ENCODE data around the gene LRRC8C. TPM values are rescaled to one million over a fixed set of nuclear protein-coding genes. Genes with fewer than 3 reads are reported as not detected.
"Not testable (repeated sequence)": the region's sequence is repeated elsewhere in the genome, so short reads cannot be mapped to it uniquely, and the experiment has no call there.

The LRRC8C gene
- total RNA-seq, 1 donor from 2014 or later = 46.8 TPM

DNA sequence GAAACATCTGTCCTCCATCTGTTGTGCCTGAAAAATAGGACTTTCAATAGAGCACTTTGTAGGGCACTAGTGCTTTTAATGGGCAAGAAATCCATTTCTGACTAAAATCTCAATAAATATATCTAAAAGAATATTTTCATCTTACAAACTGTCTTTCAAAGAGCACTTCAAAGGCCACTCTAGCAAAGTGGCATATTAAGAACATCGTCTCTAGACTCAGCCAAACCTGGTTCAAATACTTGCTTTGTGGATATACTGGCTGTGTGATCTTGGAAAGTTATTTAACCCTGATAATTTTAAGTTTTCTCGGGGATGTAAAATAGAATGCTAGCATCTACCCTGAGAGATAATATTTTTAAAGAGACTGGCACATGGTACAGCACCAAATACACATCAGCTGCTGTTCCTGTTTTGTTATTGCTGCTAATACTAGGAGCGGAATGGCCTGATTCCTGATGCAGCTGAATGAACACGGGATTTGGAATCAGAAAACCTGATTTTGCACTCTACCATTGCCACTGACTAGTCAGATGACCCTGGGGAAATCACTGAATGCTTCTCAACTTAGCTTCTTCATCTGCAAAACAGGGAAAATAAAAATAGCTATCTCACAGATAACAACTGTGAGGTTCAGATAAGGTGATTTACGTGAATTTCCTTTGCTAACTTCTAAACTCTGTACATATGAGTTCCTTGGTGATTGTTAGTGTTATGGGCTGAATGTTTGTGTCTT lies 25.2 kb upstream of the LRRC8C start:
- intact Hi-C loops (cut with micrococcal nuclease) = loop anchor here (1.0 to 2.0 kb wide), 3 partner anchors 25 to 156 kb away; no protein-coding TSS in a partner anchor

DNA sequence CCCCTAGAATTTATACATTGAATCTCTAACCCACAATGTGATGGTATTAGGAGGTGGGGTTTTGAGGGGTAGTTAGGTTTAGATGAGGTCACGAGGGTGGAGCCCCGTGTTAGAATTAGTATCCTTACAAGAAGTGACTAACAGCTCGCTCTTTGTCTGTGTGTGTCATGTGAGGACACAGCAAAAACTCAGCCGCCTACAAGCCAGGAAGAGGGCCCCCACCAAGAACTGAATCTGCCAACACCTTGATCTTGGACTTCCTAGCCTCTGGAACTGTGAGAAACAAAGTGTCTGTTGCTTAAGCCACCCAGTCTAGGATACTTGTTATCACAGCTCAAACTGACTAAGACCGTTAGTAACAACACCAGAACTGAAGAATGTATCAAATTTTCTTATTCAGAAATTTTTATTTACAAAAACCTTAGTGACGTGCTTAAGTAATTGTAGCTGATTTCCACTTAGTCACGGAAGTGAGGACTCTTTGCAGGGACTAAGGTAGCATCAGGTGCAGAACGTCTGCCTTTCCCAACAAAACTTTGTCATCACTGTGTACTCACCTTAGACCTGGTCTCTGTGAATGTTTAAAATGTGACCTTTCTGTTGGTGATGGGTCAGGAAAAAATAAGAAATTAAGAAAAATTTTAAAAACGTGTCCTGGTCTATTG lies 24.5 kb upstream of the LRRC8C start:
- intact Hi-C loops (cut with micrococcal nuclease) = loop anchor here (2.0 kb wide), 1 partner anchor 50 kb away; no protein-coding TSS in a partner anchor

DNA sequence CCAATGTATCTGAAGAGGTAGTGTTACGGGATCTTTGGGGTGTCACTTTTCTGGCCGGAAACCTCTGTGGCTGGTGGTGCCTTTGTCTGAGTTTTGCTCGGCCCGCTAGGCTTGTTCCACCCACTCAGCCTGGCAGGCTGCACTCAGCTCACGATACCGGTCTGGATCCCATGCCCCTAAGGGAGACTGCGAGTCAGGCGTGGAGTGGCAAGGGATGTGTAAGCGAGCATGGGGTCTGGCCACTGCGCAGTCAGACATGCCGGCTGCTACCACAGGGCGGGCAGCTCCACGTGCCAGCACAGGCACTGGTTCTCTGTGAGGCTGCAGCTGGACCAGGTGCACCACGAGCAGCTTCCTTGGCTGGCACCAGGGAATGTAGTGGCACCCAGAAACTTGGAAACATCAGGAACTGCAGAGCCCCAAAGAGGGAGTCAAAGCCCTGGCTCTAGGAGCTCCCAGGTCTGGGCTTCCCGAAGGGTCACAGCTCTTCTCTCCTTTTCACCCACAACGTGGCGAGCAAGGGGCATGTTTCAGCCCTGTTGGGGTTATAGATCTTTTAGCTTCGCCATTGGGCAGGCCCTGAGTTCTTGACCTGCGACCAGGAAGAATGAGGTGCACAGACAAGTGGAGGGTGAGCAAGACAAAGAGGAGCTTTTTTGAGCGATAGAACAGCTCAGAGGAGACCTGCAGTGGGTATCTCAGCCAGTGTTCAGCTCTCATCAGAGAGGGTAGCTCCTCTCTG lies 23.8 kb upstream of the LRRC8C start:
- intact Hi-C loops (cut with micrococcal nuclease) = loop anchor here (1.0 to 2.0 kb wide), 2 partner anchors 50 to 235 kb away; no protein-coding TSS in a partner anchor

DNA sequence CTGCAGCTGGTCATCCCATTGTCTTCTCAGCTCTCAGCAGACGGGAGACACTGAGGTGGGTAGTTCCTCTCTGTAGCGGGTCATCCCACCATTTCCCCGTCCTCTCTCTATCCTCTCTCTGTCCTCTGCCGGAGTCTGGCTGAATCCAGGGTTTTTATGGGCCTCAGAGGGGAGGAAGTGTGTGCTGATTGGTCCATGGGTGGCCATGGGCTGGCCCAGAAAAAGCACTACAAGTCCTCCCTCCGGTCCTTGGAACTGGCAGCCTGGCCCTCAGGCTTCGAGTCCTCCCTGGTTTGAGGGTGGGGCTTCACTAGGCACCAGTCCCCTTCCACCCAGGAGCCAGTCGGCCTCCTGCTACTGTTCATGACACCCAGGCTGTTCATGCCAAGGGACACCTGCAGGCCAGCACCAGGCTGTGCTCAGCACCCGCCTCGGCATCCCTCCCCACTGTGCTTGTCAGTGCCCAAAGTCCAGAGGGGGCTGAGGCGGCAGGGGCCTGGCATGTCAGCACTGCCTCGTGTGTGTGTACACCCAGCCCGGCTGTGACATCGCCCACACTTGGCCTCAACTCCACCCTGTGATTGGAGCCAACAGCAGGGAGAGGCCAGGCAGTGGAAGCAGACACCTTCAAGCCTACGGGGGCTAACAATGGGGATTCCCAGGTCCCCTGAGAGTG lies 23.0 kb upstream of the LRRC8C start:
- intact Hi-C loops (cut with micrococcal nuclease) = loop anchor here (1.0 to 5.0 kb wide), 7 partner anchors 21 to 483 kb away; partner anchors contain the start of genes GBP2 and LRRC8B

DNA sequence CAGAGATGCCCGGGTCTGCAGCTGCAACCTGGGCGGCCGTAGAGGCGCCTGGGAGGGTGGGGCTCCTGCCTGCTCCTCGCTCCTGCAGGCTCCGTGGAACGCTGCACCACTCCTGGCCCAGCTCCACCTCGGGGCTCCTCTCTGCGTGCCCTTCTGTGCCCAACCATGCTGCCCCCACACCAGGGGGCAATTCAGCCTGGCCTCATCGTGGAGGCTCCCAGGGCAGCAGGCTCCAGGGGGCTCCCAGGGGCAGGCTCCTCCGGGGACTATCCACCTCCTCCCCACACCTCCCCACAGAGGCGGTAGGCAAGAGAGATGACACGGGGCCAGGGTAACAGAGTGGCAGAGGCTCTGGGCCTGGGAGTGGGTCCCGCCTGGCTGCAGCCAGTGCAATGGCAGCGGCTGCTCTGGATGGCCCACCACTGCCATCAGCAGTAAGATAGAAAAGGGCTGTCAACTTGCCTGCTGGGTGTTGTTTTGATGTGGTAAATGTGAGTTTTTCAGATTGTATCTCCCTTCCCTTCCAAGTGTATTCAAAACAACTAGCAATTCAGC lies 22.4 kb upstream of the LRRC8C start:
- intact Hi-C loops (cut with micrococcal nuclease) = loop anchor here (1.0 to 5.0 kb wide), 6 partner anchors 10 to 484 kb away; partner anchors contain the start of genes GBP2 and LRRC8B

DNA sequence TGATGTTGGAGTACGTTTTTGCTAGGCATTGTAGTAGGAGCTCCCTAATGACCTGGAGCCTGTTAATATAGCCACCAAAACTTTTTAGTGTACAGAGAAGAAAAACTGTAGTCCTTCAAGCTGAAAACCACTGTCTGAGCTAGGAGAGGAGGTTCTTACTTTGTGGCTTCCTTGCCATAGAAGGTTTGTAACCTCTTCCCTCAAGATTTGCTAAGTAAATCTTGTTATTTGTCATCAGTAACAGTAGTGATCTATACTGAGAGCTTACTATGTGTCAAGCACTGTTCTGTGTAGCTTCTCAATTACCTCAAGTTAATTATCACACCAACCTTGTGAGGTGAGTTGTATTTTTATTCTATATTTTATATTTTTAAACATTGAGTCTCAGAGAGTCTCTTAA lies 21.2 kb upstream of the LRRC8C start:
- intact Hi-C loops (cut with micrococcal nuclease) = loop anchor here (1.0 to 5.0 kb wide), 4 partner anchors 9 to 485 kb away; partner anchors contain the start of genes GBP2 and LRRC8B

DNA sequence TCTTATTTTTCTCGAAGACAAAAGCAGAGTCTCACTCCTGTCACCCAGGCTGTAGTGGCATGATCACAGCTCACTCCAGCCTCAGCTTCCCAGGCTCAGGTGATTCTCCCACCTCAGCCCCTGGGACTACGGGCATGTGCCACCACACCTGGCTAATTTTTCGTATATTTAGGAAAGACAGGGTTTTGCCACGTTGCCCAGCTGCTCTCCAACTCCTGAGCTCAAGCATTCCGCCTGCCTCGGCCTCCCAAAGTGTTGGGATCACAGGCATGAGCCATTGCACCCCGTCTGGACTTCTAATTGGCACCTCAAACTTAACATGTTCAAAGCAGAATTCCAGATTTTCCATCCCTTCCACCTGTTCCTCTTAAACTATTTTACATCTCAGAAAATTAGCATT lies 19.0 kb upstream of the LRRC8C start:
- intact Hi-C loops (cut with micrococcal nuclease) = loop anchor here (5.0 kb wide), 1 partner anchor 337 kb away; no protein-coding TSS in a partner anchor

DNA sequence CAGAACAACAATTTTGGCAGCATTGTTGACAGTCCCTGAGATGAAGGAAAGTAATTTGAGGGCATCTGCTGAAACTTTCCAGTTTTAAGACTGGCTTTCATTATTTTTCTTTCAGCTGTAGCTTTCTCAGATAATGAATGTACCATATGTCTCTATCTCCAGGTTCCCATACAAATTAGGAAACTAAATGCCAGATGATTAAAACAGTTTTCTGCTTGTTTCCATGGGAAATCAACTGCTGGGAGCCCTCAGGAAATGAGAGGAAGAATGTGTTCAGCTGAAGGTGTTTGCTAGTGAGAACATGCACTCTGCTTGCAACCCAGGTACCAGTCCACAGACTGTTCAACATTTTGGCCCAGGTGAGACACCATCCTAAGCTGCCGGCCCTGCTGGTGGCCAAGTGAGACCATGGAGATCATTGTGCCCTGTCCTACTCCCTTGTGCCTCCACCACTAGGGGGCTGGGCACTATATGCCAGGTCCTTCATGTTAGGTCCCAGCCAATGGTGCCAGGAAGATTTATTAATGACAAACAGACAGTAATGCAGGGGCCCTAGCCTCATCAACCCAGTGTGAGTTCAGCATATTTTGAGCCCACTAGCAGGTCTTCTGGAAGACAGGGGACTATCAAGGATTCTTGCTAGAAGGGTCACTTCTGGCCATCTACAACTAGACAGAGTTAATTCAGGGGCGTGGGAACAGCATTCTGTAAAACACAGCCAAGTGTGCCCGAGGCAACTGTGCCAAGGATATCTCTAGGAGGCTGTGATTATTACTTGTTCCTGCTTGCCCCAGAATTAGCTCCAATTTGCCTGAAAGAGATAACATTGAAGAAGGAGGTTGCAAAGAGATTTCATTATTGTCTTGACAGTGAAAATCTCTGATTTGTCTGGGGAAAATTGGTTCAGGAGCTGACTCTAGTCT lies 17.0 kb upstream of the LRRC8C start:
- intact Hi-C loops (cut with micrococcal nuclease) = no loop called here

DNA sequence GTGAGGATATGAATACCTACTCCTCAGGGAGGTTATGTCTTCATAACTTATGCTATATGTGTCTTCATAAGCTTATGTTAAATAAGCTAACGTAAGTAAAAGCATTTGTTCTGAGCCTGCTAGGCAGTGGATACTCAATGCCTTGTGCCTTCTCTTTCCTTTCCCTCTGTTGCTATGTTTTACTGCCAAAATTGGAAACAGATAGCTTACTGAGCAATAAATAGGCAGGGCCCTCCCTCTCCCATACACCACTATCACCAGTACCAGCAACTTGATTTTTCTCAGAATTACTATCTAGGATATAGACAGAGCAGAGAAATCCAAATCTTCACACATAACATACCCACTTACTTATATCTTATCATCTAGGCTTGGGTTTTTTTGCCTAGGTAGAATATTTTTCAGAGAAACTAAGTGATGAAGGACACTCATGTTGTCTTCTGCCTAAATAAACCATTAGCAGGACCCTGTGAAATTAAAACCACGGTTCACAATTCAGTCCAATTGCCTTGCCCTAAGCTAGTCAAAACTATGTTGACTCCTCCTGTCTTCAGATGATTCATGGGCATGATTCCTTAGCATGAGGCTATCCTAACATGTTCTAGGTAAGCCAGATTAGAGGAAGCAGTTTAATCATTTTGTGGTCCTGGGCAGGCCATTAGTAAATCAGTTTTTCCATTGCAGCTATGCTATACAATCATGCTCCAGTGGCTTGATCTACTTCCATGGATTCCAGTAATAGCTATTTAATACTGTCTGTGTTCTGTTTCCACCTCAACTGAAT lies 15.9 kb upstream of the LRRC8C start:
- intact Hi-C loops (cut with micrococcal nuclease) = no loop called here

DNA sequence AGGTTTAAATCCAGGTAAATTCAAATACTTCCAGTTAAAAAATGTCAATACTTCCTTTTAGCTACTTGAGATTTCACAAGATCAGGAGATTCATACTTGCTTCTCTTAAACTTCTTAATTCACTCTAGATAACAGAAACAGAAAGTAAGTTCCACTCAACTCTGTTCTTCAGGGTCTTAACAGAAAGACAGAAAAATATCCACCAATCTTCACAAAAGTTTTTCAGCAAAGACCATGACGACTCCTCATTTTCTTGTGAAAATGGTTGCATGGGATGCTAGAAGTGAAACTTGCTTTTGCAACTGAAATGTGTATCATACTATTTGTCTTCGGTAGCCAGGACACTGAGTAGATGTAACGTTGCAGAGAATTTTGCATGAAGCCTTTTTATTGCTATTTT lies 12.3 kb upstream of the LRRC8C start:
- intact Hi-C loops (cut with micrococcal nuclease) = loop anchor here (1.0 kb wide), 1 partner anchor 9 kb away; no protein-coding TSS in a partner anchor

DNA sequence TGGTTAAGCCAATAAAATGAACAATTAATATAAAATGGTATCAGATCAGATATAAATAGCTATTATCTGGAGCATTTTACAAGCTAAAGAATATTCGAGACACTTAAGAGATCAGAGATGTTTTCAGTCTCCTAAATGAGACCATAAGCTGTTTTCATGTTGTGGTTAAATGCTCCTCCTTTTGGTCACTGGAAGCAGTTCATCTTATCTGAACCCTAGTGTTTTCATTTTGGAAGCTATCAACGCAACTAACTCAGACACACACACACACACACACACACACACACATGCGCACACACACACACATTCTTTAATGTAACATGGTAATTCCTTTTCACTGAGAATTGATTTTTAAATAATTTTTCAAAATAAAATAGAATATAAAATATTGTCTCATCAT lies 10.0 kb upstream of the LRRC8C start:
- intact Hi-C loops (cut with micrococcal nuclease) = loop anchor here (1.0 kb wide), 1 partner anchor 140 kb away; no protein-coding TSS in a partner anchor

DNA sequence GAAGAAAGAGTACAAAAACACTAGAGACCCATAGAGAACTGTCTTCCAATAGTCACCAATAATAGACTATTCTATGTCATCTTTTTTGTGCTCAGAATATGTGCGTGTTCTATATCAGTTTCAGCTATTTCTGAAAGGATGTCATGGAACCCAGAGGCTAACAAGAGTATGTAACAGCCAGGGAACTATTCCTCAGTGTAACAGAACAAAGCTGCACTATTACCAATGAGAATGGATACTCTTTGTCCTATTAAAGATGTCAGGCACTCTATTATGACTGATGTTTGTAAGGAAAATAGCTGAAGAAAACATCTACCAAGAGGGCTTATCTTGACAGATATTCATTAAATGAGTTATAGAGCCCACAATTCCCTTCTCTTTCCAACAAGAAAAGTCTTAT lies 8.6 kb upstream of the LRRC8C start:
- intact Hi-C loops (cut with micrococcal nuclease) = no loop called here

DNA sequence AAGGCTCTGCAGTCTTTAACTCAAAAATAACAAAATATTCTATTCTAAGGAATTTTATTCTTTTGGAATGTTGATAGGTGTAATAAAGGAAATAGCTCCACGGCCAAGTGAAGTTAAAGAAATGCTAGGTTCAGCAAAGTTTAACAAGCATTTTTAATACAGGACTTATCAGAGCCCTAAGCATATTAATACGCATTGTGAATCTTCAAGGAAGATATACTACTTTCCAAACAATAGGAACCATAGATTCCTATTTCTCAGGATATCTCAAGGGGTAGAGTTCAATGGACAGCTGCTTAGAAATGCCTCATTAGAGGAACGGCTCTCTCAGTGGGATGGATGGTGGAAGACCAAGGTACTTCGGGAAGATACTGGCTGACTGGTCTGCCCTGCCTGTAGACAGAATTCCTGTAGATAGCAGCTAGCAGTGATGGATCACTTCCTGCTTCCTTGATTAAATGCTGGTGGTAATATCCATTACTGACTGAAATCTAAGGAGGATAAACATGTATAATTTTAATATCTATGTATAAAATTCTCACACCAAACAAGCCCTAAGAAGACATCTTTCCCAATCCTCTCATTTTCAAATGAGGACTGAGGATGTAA lies 8.1 kb upstream of the LRRC8C start:
- intact Hi-C loops (cut with micrococcal nuclease) = no loop called here

DNA sequence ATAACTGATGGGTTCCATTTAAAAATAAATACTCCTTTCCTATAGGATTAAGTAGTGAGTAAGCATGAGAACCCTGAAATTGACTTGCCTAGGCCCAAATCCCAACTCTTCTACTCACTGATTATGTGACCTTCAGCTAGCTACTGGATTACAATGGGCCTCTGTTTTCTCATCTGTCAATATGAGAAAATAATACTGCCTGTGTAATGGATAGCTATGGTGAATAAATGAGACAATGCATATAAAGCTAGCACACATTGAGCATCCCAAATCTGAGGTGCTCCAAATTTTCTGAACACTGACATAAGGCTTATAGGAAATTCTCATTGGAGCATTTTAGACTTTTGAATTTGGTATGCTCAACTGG lies 5.3 kb upstream of the LRRC8C start:
- intact Hi-C loops (cut with micrococcal nuclease) = no loop called here

DNA sequence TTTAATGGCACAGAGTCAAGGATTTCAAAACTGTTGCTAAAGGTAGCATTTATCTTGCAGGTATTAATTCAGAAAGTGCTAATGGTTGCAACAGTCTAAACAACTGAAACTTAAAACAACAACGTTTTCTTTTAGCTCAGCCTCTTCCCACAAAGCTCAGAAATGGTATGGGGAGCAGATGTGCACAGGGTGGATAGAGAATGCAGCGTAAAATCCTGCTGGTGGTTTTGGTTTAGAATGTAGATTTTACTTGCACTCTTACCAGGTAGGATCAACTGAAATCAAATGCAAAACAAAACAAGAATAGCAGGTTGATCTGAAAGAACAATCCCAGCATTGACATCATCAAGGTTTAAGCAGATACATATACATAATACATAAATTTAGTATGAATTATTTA lies 3.8 kb upstream of the LRRC8C start:
- intact Hi-C loops (cut with micrococcal nuclease) = no loop called here

DNA sequence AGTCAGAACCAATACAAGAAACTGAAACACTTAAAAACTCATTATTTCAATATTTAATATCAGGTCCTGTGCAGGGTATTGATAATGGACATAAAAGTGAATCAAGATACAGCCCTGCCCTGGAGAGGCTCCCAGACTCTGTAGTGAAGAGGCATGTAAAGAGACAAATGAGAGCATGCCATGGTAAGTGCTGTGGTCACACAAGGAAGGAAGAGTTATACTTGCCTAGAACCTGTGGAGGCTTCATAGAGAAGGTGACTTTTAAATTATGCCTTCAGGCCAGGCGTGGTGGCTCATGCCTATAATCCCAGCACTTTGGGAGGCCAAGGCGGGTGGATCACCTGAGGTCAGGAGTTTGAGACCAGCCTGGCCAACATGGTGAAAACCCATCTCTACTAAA lies 3.3 kb upstream of the LRRC8C start:
- intact Hi-C loops (cut with micrococcal nuclease) = not testable (repeated sequence)

DNA sequence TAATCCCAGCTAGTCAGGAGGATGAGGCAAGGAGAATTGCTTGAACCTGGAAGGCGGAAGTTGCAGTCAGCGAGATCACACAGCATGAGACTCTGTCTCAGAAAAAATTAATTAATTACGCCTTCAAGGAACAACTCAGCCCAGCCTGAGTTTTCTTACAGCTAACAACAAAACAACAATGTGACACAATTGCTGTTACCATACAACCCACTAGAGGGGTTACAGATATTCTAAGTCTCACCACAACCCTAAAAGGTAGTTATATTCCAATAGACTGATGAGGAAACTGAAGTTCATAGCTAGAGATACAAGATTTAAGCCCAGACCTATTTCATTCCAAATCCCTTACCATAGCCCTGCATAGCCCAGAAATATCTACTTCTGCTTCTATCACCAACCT lies 2.9 kb upstream of the LRRC8C start:
- intact Hi-C loops (cut with micrococcal nuclease) = loop anchor here (2.0 to 5.0 kb wide), 2 partner anchors 42 to 147 kb away; no protein-coding TSS in a partner anchor

All from T-helper 2 cell treated with Interferon-gamma antibody and Interleukin-4, amounts not matched to agents 100 ng/mL and 5 ng/mL, for 36 hours (primary cell).